ENCODE data around the gene TMED8.

GRCh38 chr14:77375973-77376770 lies 722 bp downstream of the TMED8 start:
- no peak for TF ChIP-seq PAX5 (IDR thresholded peaks at IDR 0.05; ENCODE audit: insufficient read depth, low read length, severe bottlenecking)
- TF ChIP-seq POLR2A (IDR thresholded peaks at IDR 0.05; ENCODE audit: low read depth, low read length), result no peak
